ENCODE data around the gene ANGEL2.
A peak's percentile ranks its signal among the peaks of the same experiment; 100 is the strongest.
"Not testable (repeated sequence)": the region's sequence is repeated elsewhere in the genome, so short reads cannot be mapped to it uniquely, and the experiment has no call there.

ANGEL2 gene

DNA sequence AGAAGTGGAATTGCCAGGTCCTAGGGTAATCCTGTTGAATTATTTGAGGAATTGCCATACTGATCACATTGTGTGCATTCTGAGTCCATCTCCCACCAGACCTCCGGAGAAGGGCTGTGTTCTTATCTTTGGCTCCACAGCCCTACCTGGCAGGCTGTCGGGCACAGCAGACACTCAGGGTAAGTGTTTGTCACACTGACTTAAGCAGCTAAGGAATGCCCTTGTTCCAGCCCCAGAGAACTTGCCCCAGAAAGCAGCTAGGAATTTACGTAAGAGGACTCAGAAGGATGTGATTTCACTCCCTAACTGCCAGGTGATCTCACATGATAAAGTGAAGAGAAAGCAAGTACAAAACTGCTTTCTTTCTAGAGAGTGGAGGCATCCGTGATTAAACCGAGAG is 44.4 kb downstream of the ANGEL2 start:
- no peak for TF ChIP-seq L3MBTL2 (conservative IDR thresholded peaks at IDR 0.05)
- no peak for TF ChIP-seq HDGF (IDR thresholded peaks at IDR 0.05; ENCODE audit: borderline replicate concordance)
- TF ChIP-seq ARNT (IDR thresholded peaks at IDR 0.05), result no peak
- TF ChIP-seq ELF4 (IDR thresholded peaks at IDR 0.05), result no peak
- no peak for TF ChIP-seq FOXM1 (IDR thresholded peaks at IDR 0.05; ENCODE audit: borderline replicate concordance)
- TF ChIP-seq ZNF384 (IDR thresholded peaks at IDR 0.05), result no peak
- no peak for TF ChIP-seq BHLHE40 (IDR thresholded peaks at IDR 0.05; ENCODE audit: borderline replicate concordance)
- TF ChIP-seq CTBP1 (IDR thresholded peaks at IDR 0.05; ENCODE audit: borderline replicate concordance), result no peak
- TF ChIP-seq FOXA1 (IDR thresholded peaks at IDR 0.05), result no peak
- no peak for TF ChIP-seq PKNOX1 (IDR thresholded peaks at IDR 0.05)
- TF ChIP-seq FOXK2 (IDR thresholded peaks at IDR 0.05), result no peak
- no peak for DNase-seq (ENCODE audit: extremely low spot score)
- CTCF ChIA-PET, result no interaction called here
- POLR2A ChIA-PET, result no interaction called here

DNA sequence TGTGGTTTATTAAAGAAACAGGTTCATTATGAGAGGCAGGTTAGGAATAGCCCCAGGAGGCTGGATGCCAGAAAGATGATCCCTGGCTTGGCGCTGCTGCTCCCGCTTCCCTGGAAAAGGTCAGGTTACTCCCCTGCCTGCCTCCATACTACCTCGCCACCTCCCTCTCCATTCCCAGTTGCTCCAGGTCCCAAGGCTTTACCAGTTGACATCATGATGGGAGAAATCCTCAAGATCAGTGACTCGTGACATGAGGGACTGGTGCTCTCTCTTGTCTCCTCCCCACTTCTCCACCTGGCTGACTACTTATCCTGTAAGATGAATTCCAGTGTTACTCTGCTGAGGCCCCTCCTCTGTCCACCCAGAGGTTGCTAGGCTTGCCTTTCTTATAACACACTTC is 45.6 kb downstream of the ANGEL2 start:
- POLR2A ChIA-PET, result no interaction called here
- TF ChIP-seq TARDBP (IDR thresholded peaks at IDR 0.05), result no peak
- TF ChIP-seq ELF4 (IDR thresholded peaks at IDR 0.05), result no peak
- TF ChIP-seq FOXA1 (IDR thresholded peaks at IDR 0.05), result no peak
- no peak for TF ChIP-seq L3MBTL2 (conservative IDR thresholded peaks at IDR 0.05)
- TF ChIP-seq SP1 (IDR thresholded peaks at IDR 0.05), result no peak
- no peak for TF ChIP-seq ZNF384 (IDR thresholded peaks at IDR 0.05)
- TF ChIP-seq LEF1 (IDR thresholded peaks at IDR 0.05; ENCODE audit: borderline replicate concordance), result no peak
- no peak for TF ChIP-seq PKNOX1 (IDR thresholded peaks at IDR 0.05)
- no peak for TF ChIP-seq NFRKB (IDR thresholded peaks at IDR 0.05)
- no peak for TF ChIP-seq HDGF (IDR thresholded peaks at IDR 0.05; ENCODE audit: borderline replicate concordance)
- TF ChIP-seq FOXM1 (IDR thresholded peaks at IDR 0.05; ENCODE audit: borderline replicate concordance), result no peak
- TF ChIP-seq CTBP1 (IDR thresholded peaks at IDR 0.05; ENCODE audit: borderline replicate concordance), result no peak
- no peak for TF ChIP-seq BHLHE40 (IDR thresholded peaks at IDR 0.05; ENCODE audit: borderline replicate concordance)
- no peak for TF ChIP-seq SUZ12 (IDR thresholded peaks at IDR 0.05)
- no peak for TF ChIP-seq FOXK2 (IDR thresholded peaks at IDR 0.05)
- TF ChIP-seq ARNT (IDR thresholded peaks at IDR 0.05), result no peak
- CTCF ChIA-PET, result no interaction called here
- no peak for DNase-seq (ENCODE audit: extremely low spot score)

GRCh38 chr1:212968368-212968863 is 47.3 kb downstream of the ANGEL2 start:
- TF ChIP-seq SUZ12 (IDR thresholded peaks at IDR 0.05), result no peak
- no peak for TF ChIP-seq L3MBTL2 (conservative IDR thresholded peaks at IDR 0.05)
- TF ChIP-seq ZNF384 (IDR thresholded peaks at IDR 0.05), result no peak
- TF ChIP-seq FOXK2 (IDR thresholded peaks at IDR 0.05), result no peak
- TF ChIP-seq ELF4 (IDR thresholded peaks at IDR 0.05), result no peak
- no peak for DNase-seq (ENCODE audit: extremely low spot score)
- ChIA-PET CTCF (interaction anchor here (0.7 to 2.9 kb wide), 8 partner anchors 9 to 267 kb away, joined by 3 to 10 read pairs (median 4); partner anchors contain the start of gene VASH2), POLR2A (no interaction called here)

DNA sequence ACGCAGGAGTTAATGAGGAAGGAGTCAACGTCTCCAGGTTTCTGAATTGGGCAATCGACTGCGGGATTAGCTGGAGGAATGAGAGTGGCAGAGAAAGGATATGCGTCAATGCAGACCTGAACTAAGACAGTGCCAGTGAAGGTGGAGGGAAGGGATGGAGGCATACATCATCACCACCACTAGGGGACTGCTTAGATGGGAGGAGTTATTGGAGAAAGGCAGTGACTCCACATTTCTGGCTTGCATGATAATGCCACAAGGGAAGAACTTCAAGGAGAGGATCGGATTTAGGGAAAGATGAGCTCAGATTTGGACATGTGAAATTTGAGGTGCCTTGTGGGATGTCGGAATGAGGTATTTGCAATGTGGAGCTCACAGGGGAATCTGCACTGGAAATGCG is 47.9 kb downstream of the ANGEL2 start:
- POLR2A ChIA-PET, result no interaction called here

DNA sequence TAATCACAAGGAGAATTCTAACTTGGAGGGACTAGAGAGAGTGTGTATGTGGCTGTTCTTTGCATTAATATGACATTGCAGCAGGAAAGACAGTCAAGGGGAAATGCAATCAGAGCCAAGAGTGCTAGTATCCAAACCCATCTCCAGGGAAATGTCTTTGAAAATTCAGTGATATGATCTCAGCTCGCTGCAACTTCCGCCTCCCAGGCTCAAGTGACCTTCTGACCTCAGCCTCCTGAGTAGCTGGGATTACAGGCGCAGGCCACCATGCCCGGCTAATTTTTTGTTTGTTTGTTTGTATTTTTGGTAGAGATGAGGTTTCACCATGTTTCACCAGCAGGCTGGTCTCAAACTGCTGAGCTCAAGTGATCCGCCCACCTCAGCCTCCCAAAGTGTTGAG is 49.1 kb downstream of the ANGEL2 start:
- DNase-seq (ENCODE audit: extremely low spot score), result no peak
- TF ChIP-seq ELF4 (IDR thresholded peaks at IDR 0.05) (no peak), FOXM1 (IDR thresholded peaks at IDR 0.05; ENCODE audit: borderline replicate concordance) (no peak), SP1 (IDR thresholded peaks at IDR 0.05) (no peak)
- ChIA-PET POLR2A (no interaction called here), CTCF (interaction anchor here (1.7 to 2.9 kb wide), 3 partner anchors 9 to 12 kb away, joined by 4 to 10 read pairs (median 9); no protein-coding TSS in a partner anchor)

More for the DNA sequence above, 47.9 kb downstream of the ANGEL2 start:
- TF ChIP-seq ELF4 (IDR thresholded peaks at IDR 0.05) (no peak), BHLHE40 (IDR thresholded peaks at IDR 0.05; ENCODE audit: borderline replicate concordance) (no peak), CTBP1 (IDR thresholded peaks at IDR 0.05; ENCODE audit: borderline replicate concordance) (no peak), SUZ12 (IDR thresholded peaks at IDR 0.05) (no peak), TARDBP (IDR thresholded peaks at IDR 0.05) (no peak), NFRKB (IDR thresholded peaks at IDR 0.05) (no peak), ARNT (IDR thresholded peaks at IDR 0.05) (no peak), FOXA1 (IDR thresholded peaks at IDR 0.05) (no peak), L3MBTL2 (conservative IDR thresholded peaks at IDR 0.05) (no peak), LEF1 (IDR thresholded peaks at IDR 0.05; ENCODE audit: borderline replicate concordance) (no peak)
- CTCF ChIA-PET, result interaction anchor here (0.6 to 2.9 kb wide), 10 partner anchors 9 to 266 kb away, joined by 3 to 10 read pairs (median 4); partner anchors contain the start of gene VASH2
- DNase-seq (ENCODE audit: extremely low spot score), result peak; percentile 76

- CTCF ChIA-PET, result interaction anchor here (0.7 kb wide), 1 partner anchor 19 kb away, joined by 3 read pairs; no protein-coding TSS in a partner anchor
- POLR2A ChIA-PET; DNase-seq (ENCODE audit: extremely low spot score): not testable (repeated sequence)
Measured at GRCh38 chr1:212964993-212965392, 50.7 kb downstream of the ANGEL2 start.

DNA sequence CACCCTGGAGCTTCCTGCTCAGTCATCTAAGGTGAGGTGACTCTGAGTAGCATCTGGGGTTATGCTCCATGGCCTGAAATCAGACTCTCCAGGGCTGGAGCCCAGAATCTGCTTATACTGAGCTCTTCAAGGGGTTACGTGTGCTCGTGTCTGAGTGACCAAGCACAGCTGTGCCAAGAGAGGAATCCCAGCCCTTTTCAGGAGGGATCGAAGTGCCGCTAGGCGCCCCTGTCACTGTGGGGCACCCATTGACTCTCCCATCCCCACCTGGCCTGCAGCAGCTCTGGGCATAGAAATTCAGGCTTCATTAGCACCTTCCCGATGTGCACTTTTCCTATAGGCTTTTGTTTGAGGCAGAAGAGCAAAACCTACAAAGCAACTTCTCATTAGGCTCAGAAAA is 51.6 kb downstream of the ANGEL2 start:
- DNase-seq (ENCODE audit: extremely low spot score), result no peak
- no peak for TF ChIP-seq PKNOX1 (IDR thresholded peaks at IDR 0.05)
- TF ChIP-seq NFRKB (IDR thresholded peaks at IDR 0.05), result no peak
- no peak for TF ChIP-seq LEF1 (IDR thresholded peaks at IDR 0.05; ENCODE audit: borderline replicate concordance)
- no peak for TF ChIP-seq TARDBP (IDR thresholded peaks at IDR 0.05)
- TF ChIP-seq CTBP1 (IDR thresholded peaks at IDR 0.05; ENCODE audit: borderline replicate concordance), result no peak
- ChIA-PET CTCF (no interaction called here), POLR2A (no interaction called here)

Measured in HEK293T (cell line).